DMS153 treated with DMSO at 0.1 percent for 48 hours (cell line): ENCODE measurements around the gene HMGB2.

ENCODE experiments used
- DNase-seq: peaks from one replicate; lab custom pipeline; 2025; ENCODE audit not compliant: unreplicated experiment; lab: John Stamatoyannopoulos, UW

HMGB2 gene

GRCh38 chr4:173334891-173335752 lies 964 bp upstream of the HMGB2 start:
- peak; percentile 77 for DNase-seq

- DNase-seq, result no peak
Measured at GRCh38 chr4:173333658-173334084, 487 bp downstream of the HMGB2 start.

- no peak for DNase-seq
Measured at GRCh38 chr4:173332963-173333657, 1.0 kb downstream of the HMGB2 start.

- DNase-seq, result no peak
Measured at GRCh38 chr4:173332021-173332487, 2.1 kb downstream of the HMGB2 start.

GRCh38 chr4:173330590-173330989 lies 3.6 kb downstream of the HMGB2 start:
- DNase-seq, result no peak

GRCh38 chr4:173328236-173328901 lies 5.8 kb downstream of the HMGB2 start:
- no peak for DNase-seq

GRCh38 chr4:173325007-173325736 lies 9.0 kb downstream of the HMGB2 start:
- DNase-seq, result no peak

- no peak for DNase-seq
Measured at GRCh38 chr4:173319696-173320095, 14.5 kb downstream of the HMGB2 start.

GRCh38 chr4:173318648-173319211 lies 15.4 kb downstream of the HMGB2 start:
- peak; percentile 24 for DNase-seq

GRCh38 chr4:173318240-173318639 lies 15.9 kb downstream of the HMGB2 start:
- DNase-seq, result no peak

GRCh38 chr4:173317004-173317403 lies 17.2 kb downstream of the HMGB2 start:
- no peak for DNase-seq

- DNase-seq, result no peak
Measured at GRCh38 chr4:173316060-173316459, 18.1 kb downstream of the HMGB2 start.

- DNase-seq, result no peak
Measured at GRCh38 chr4:173314715-173315114, 19.4 kb downstream of the HMGB2 start.

GRCh38 chr4:173311368-173311767 lies 22.8 kb downstream of the HMGB2 start:
- no peak for DNase-seq

- no peak for DNase-seq
Measured at GRCh38 chr4:173307778-173308177, 26.4 kb downstream of the HMGB2 start.

- peak; percentile 18 for DNase-seq
Measured at GRCh38 chr4:173301518-173302201, 32.5 kb downstream of the HMGB2 start.

- no peak for DNase-seq
Measured at GRCh38 chr4:173294444-173294843, 39.7 kb downstream of the HMGB2 start.

GRCh38 chr4:173293663-173294062 lies 40.5 kb downstream of the HMGB2 start:
- no peak for DNase-seq

GRCh38 chr4:173291899-173292298 lies 42.3 kb downstream of the HMGB2 start:
- DNase-seq, result no peak

- DNase-seq, result no peak
Measured at GRCh38 chr4:173289353-173289727, 44.8 kb downstream of the HMGB2 start.
